GM19099 (cell line): ENCODE data around the gene GUCA1C.

Experiments
- POLR2A ChIP-seq: IDR thresholded peaks from 3 replicates; pipeline ENCODE4 v1.6.1; 2011; ENCODE audit warnings: low read depth; ENCODE audit not compliant: insufficient read length; ENCODE audit errors: extremely low read depth

The GUCA1C gene

GRCh38 chr3:108953700-108954099 is at the start of gene GUCA1C:
Gene GUCA1C (minus strand): TSS chr3:108953879. CDS start chr3:108953762, 117 bp downstream.
- TF ChIP-seq POLR2A = no peak

GRCh38 chr3:108998436-108998835 is 44.8 kb upstream of the GUCA1C start:
- no peak for TF ChIP-seq POLR2A

- TF ChIP-seq POLR2A = no peak
Observed at GRCh38 chr3:108985844-108986243, 32.2 kb upstream of the GUCA1C start.

GRCh38 chr3:108983051-108983450 is 29.4 kb upstream of the GUCA1C start:
- no peak for TF ChIP-seq POLR2A

GRCh38 chr3:108976058-108976457 is 22.4 kb upstream of the GUCA1C start:
- TF ChIP-seq POLR2A = no peak

GRCh38 chr3:108973019-108973418 is 19.3 kb upstream of the GUCA1C start:
- no peak for TF ChIP-seq POLR2A

- no peak for TF ChIP-seq POLR2A
Observed at GRCh38 chr3:108972482-108972881, 18.8 kb upstream of the GUCA1C start.

GRCh38 chr3:108970561-108970960 is 16.9 kb upstream of the GUCA1C start:
- no peak for TF ChIP-seq POLR2A

GRCh38 chr3:108966773-108967172 is 13.1 kb upstream of the GUCA1C start:
- no peak for TF ChIP-seq POLR2A

GRCh38 chr3:108959017-108959416 is 5.3 kb upstream of the GUCA1C start:
- TF ChIP-seq POLR2A = no peak

- TF ChIP-seq POLR2A = no peak
Observed at GRCh38 chr3:108953210-108953609, 469 bp downstream of the GUCA1C start.

GRCh38 chr3:108951820-108952501 is 1.7 kb downstream of the GUCA1C start:
- no peak for TF ChIP-seq POLR2A

GRCh38 chr3:108947855-108948254 is 5.8 kb downstream of the GUCA1C start:
- no peak for TF ChIP-seq POLR2A

- no peak for TF ChIP-seq POLR2A
Observed at GRCh38 chr3:108946292-108947285, 7.1 kb downstream of the GUCA1C start.

GRCh38 chr3:108940568-108941263 is 13.0 kb downstream of the GUCA1C start:
- no peak for TF ChIP-seq POLR2A
